ENCODE data around the gene KNSTRN.

DNA sequence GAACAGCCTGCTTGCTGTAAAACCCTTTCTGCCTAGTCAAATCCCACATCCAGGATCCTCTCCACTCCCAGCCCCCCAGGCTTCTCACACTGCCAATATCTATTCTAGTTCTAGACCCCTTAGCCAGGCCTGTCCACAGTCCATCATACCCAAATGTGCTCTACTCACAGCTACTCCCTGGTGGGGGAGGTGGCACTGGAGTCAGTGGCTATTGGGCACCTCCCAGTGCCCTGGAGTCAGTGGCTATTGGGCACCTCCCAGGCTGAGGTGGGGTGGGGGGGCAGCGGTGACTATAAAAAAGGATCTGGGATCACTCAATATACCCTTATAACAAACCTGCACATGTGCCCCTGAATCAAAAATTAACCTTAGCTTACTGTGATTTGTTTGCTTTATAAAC, 25.3 kb upstream of the KNSTRN start:
- TF ChIP-seq, protein P1, sequence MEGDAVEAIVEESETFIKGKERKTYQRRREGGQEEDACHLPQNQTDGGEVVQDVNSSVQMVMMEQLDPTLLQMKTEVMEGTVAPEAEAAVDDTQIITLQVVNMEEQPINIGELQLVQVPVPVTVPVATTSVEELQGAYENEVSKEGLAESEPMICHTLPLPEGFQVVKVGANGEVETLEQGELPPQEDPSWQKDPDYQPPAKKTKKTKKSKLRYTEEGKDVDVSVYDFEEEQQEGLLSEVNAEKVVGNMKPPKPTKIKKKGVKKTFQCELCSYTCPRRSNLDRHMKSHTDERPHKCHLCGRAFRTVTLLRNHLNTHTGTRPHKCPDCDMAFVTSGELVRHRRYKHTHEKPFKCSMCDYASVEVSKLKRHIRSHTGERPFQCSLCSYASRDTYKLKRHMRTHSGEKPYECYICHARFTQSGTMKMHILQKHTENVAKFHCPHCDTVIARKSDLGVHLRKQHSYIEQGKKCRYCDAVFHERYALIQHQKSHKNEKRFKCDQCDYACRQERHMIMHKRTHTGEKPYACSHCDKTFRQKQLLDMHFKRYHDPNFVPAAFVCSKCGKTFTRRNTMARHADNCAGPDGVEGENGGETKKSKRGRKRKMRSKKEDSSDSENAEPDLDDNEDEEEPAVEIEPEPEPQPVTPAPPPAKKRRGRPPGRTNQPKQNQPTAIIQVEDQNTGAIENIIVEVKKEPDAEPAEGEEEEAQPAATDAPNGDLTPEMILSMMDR (IDR thresholded peaks at IDR 0.05; ENCODE audit: low read depth, low read length), result no peak
- TF ChIP-seq EZH2phosphoT487 (IDR thresholded peaks at IDR 0.05; ENCODE audit: low read depth), result no peak

All from OCI-LY3 (cell line).